ENCODE results near the gene MAPK8IP1. TPM values are rescaled to one million over a fixed set of nuclear protein-coding genes. Genes with fewer than 3 reads are reported as not detected.

The MAPK8IP1 gene
- total RNA-seq, 1 experiment from 2014 or later, result not detected

DNA sequence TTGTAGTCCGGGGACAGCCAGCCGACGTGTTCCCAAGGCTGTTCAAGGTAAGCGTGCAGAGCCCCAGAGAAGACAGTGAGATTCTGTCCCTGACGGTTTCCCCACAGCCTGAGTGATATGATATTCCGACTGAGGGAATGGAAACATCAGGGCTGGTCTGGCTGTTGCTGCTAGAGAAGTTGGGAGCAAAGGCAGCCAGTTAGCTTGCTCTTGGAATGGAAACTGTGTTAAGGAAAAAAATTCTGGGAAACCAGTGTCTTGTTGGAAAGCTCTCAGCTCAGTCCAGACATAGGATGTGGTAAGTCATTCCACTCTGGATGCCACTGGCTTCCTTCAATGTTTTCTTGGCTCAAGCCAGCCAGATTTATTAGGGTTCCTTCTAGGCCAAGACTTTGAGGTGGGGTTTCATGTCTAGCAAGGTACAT is 29.4 kb upstream of the MAPK8IP1 start:
- peaks cover 26% of the 10 kb centered on the region for H3K79me2 ChIP-seq (ENCODE audit: low read length)
- H3K9ac ChIP-seq (ENCODE audit: low read length), result no peak overlapping the region
- H3K4me1 ChIP-seq (ENCODE audit: low read length), result peaks cover 25% of the 10 kb centered on the region
- no peaks in the 10 kb centered on the region for H3K9me2 ChIP-seq (replicated peaks; ENCODE audit: insufficient read depth, low read length)
- H3K9me3 ChIP-seq (ENCODE audit: low read length), result no peaks in the 10 kb centered on the region
- H2AFZ ChIP-seq (ENCODE audit: low read length), result no peak overlapping the region
- no peak overlapping the region for H3K4me3 ChIP-seq (ENCODE audit: low read length)
- no peak for DNase-seq
- no peak overlapping the region for H3K27ac ChIP-seq (ENCODE audit: low read length)
- H3K36me3 ChIP-seq (ENCODE audit: insufficient read depth, low read length), result no peaks in the 10 kb centered on the region
- H4K20me1 ChIP-seq (ENCODE audit: insufficient read depth, low read depth, low read length), result peaks cover 29% of the 10 kb centered on the region
- no peak overlapping the region for H3K4me2 ChIP-seq (ENCODE audit: low read depth, low read length, poor library complexity, severe bottlenecking)
- H3K27me3 ChIP-seq (ENCODE audit: low read length), result no peaks in the 10 kb centered on the region

DNA sequence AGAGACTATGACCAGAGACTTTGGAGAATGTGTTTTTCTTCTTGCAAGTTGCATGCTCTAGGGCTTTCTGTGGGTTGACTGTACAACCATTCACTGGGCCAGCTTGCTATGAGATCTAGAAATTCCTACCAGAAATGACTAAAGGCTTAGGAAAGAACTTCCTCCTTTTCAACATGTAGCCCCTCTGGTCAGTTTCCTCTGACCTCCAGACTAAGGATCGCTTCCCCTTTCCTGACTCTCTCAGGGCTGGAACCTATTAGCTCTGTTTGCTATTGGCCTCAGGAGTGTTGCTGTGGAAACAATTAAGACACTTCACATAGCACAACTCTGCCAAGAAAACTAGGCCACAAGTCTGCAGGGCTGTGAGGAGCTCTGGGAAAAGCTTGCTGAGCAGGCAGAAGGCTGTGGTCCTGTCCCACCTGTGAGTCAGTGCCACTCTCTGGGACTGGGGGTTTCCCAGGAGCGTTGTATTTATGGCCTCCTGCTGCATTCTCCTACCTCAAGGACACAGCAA is 27.4 kb upstream of the MAPK8IP1 start:
- Histone ChIP-seq H3K27me3 (ENCODE audit: low read length) (no peaks in the 10 kb centered on the region), H4K20me1 (ENCODE audit: insufficient read depth, low read depth, low read length) (peaks cover 13% of the 10 kb centered on the region), H3K27ac (ENCODE audit: low read length) (no peak overlapping the region), H3K9me2 (replicated peaks; ENCODE audit: insufficient read depth, low read length) (no peaks in the 10 kb centered on the region), H3K9me3 (ENCODE audit: low read length) (no peaks in the 10 kb centered on the region), H3K9ac (ENCODE audit: low read length) (no peak overlapping the region), H3K4me3 (ENCODE audit: low read length) (no peak overlapping the region), H3K4me1 (ENCODE audit: low read length) (peaks cover 10% of the 10 kb centered on the region), H3K36me3 (ENCODE audit: insufficient read depth, low read length) (no peaks in the 10 kb centered on the region), H3K79me2 (ENCODE audit: low read length) (peaks cover 17% of the 10 kb centered on the region), H3K4me2 (ENCODE audit: low read depth, low read length, poor library complexity, severe bottlenecking) (no peak overlapping the region), H2AFZ (ENCODE audit: low read length) (no peak overlapping the region)
- no peak for DNase-seq

- Histone ChIP-seq H3K36me3 (ENCODE audit: insufficient read depth, low read length) (no peaks in the 10 kb centered on the region), H2AFZ (ENCODE audit: low read length) (no peak overlapping the region), H3K4me3 (ENCODE audit: low read length) (no peak overlapping the region), H3K27me3 (ENCODE audit: low read length) (no peaks in the 10 kb centered on the region), H3K4me2 (ENCODE audit: low read depth, low read length, poor library complexity, severe bottlenecking) (no peak overlapping the region), H3K9me2 (replicated peaks; ENCODE audit: insufficient read depth, low read length) (no peaks in the 10 kb centered on the region), H3K79me2 (ENCODE audit: low read length) (peaks cover 9% of the 10 kb centered on the region), H4K20me1 (ENCODE audit: insufficient read depth, low read depth, low read length) (peaks cover 4% of the 10 kb centered on the region), H3K9me3 (ENCODE audit: low read length) (no peaks in the 10 kb centered on the region), H3K27ac (ENCODE audit: low read length) (no peak overlapping the region), H3K9ac (ENCODE audit: low read length) (no peak overlapping the region), H3K4me1 (ENCODE audit: low read length) (peaks cover 2% of the 10 kb centered on the region)
- no peak for DNase-seq
Observed at GRCh38 chr11:45858751-45859398, 26.6 kb upstream of the MAPK8IP1 start.

DNA sequence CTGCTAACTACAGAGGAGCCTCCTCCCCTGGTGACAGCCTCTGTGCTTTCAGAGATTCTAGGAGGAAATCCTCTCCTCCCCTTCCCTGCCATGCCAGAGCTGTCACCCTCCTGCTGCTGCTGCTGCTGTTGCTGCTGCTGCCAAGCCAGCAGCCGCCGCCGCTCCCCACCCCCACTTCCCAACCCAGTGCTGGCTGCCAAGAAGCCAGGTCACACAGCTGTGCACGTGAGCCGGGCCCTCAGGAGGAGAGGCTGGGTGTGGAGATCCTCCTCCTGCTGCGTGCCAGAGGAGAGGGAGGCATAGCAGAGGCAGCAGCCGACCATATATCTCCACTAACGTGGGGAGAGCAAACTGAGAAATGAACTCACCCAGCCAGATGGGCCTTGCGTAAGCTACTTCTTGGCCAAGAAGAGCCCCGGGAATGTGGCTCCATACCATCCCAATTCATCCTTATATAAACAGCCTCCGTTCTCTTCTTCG is 25.8 kb upstream of the MAPK8IP1 start:
- no peak overlapping the region for H3K9ac ChIP-seq (ENCODE audit: low read length)

DNA sequence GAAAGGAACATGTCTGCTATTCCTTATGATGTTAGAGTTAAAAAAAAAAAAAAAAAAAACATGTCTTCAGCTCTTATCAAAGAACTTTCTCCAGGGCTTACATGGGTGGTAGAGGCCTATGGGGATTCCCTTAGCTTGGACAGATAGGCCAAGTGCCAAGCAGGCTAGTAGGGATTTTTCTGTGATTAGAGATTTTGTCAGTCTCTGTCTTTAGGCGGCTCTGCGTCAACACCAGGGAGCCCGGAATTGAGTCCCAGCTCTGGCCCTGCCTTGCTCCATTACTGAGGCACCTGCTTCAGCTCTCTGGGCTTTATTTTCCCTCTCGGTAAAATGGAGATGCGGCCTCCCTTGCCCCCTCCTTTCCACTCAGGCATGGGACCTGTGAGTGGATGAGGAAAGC is 25.1 kb upstream of the MAPK8IP1 start:
- H3K27me3 ChIP-seq (ENCODE audit: low read length), result no peaks in the 10 kb centered on the region
- H2AFZ ChIP-seq (ENCODE audit: low read length), result no peak overlapping the region
- no peaks in the 10 kb centered on the region for H3K4me1 ChIP-seq (ENCODE audit: low read length)
- no peaks in the 10 kb centered on the region for H3K9me3 ChIP-seq (ENCODE audit: low read length)
- H4K20me1 ChIP-seq (ENCODE audit: insufficient read depth, low read depth, low read length), result no peaks in the 10 kb centered on the region
- H3K9me2 ChIP-seq (replicated peaks; ENCODE audit: insufficient read depth, low read length), result no peaks in the 10 kb centered on the region
- no peak overlapping the region for H3K9ac ChIP-seq (ENCODE audit: low read length)
- DNase-seq, result no peak
- H3K4me3 ChIP-seq (ENCODE audit: low read length), result no peak overlapping the region
- no peak overlapping the region for H3K4me2 ChIP-seq (ENCODE audit: low read depth, low read length, poor library complexity, severe bottlenecking)
- no peak overlapping the region for H3K27ac ChIP-seq (ENCODE audit: low read length)
- no peaks in the 10 kb centered on the region; the same call in 1 of the 2 replicates for H3K79me2 ChIP-seq (ENCODE audit: low read length)
- H3K36me3 ChIP-seq (ENCODE audit: insufficient read depth, low read length), result no peaks in the 10 kb centered on the region

More for the DNA sequence above, 25.8 kb upstream of the MAPK8IP1 start:
- no peaks in the 10 kb centered on the region for H3K9me3 ChIP-seq (ENCODE audit: low read length)
- H3K27me3 ChIP-seq (ENCODE audit: low read length), result no peaks in the 10 kb centered on the region
- H3K27ac ChIP-seq (ENCODE audit: low read length), result no peak overlapping the region
- no peaks in the 10 kb centered on the region for H4K20me1 ChIP-seq (ENCODE audit: insufficient read depth, low read depth, low read length)
- no peak overlapping the region for H3K4me3 ChIP-seq (ENCODE audit: low read length)
- no peak overlapping the region for H3K4me2 ChIP-seq (ENCODE audit: low read depth, low read length, poor library complexity, severe bottlenecking)
- H3K9me2 ChIP-seq (replicated peaks; ENCODE audit: insufficient read depth, low read length), result no peaks in the 10 kb centered on the region
- no peaks in the 10 kb centered on the region for H3K4me1 ChIP-seq (ENCODE audit: low read length)
- no peaks in the 10 kb centered on the region for H3K36me3 ChIP-seq (ENCODE audit: insufficient read depth, low read length)
- no peak for DNase-seq
- no peak overlapping the region for H2AFZ ChIP-seq (ENCODE audit: low read length)
- peaks cover 2% of the 10 kb centered on the region; the same call in 1 of the 2 replicates for H3K79me2 ChIP-seq (ENCODE audit: low read length)

GRCh38 chr11:45860764-45861510 is 24.5 kb upstream of the MAPK8IP1 start:
- no peak overlapping the region for H3K4me2 ChIP-seq (ENCODE audit: low read depth, low read length, poor library complexity, severe bottlenecking)
- H3K4me1 ChIP-seq (ENCODE audit: low read length), result no peaks in the 10 kb centered on the region
- no peaks in the 10 kb centered on the region for H3K79me2 ChIP-seq (ENCODE audit: low read length)
- H2AFZ ChIP-seq (ENCODE audit: low read length), result no peak overlapping the region
- no peaks in the 10 kb centered on the region for H3K9me3 ChIP-seq (ENCODE audit: low read length)
- H3K9me2 ChIP-seq (replicated peaks; ENCODE audit: insufficient read depth, low read length), result no peaks in the 10 kb centered on the region
- no peaks in the 10 kb centered on the region for H4K20me1 ChIP-seq (ENCODE audit: insufficient read depth, low read depth, low read length)
- DNase-seq, result no peak
- H3K27ac ChIP-seq (ENCODE audit: low read length), result no peak overlapping the region
- H3K4me3 ChIP-seq (ENCODE audit: low read length), result no peak overlapping the region
- H3K36me3 ChIP-seq (ENCODE audit: insufficient read depth, low read length), result no peaks in the 10 kb centered on the region
- H3K27me3 ChIP-seq (ENCODE audit: low read length), result no peaks in the 10 kb centered on the region
- H3K9ac ChIP-seq (ENCODE audit: low read length), result no peak overlapping the region

DNA sequence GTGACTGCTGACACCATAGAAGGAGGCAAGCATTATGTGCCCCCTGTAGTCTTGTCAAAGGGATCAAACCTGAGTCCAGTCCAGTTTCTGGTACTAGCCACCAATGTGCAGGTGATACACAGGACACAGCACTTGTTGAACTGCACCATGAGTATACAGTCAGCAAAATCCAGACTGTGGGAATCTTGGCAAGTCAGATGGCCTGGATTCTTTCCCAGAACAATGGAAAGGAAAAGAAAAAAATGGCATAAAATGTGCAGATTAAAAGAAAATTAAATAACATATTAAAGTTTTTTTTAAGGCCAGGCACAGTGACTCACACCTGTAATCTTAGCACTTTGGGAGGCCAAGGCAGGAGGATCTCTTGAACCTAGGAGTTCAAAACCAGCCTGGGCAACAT is 21.4 kb upstream of the MAPK8IP1 start:
- Histone ChIP-seq H3K9me2 (replicated peaks; ENCODE audit: insufficient read depth, low read length) (no peaks in the 10 kb centered on the region), H3K27me3 (ENCODE audit: low read length) (no peaks in the 10 kb centered on the region)

GRCh38 chr11:45869551-45869950 is 15.9 kb upstream of the MAPK8IP1 start:
- no peaks in the 10 kb centered on the region for H3K9me2 ChIP-seq (replicated peaks; ENCODE audit: insufficient read depth, low read length)
- H3K4me2 ChIP-seq (ENCODE audit: low read depth, low read length, poor library complexity, severe bottlenecking), result no peak overlapping the region
- peaks cover 10% of the 10 kb centered on the region; the same call in 1 of the 2 replicates for H3K36me3 ChIP-seq (ENCODE audit: insufficient read depth, low read length)
- H3K4me3 ChIP-seq (ENCODE audit: low read length), result no peak overlapping the region
- H3K27me3 ChIP-seq (ENCODE audit: low read length), result no peaks in the 10 kb centered on the region
- no peak overlapping the region for H3K27ac ChIP-seq (ENCODE audit: low read length)
- 0 out of 2 replicates have a peak, but pooled peaks cover 3% of the 10 kb centered on the region for H3K4me1 ChIP-seq (ENCODE audit: low read length)
- no peaks in the 10 kb centered on the region for H4K20me1 ChIP-seq (ENCODE audit: insufficient read depth, low read depth, low read length)
- no peaks in the 10 kb centered on the region for H3K9me3 ChIP-seq (ENCODE audit: low read length)
- H3K9ac ChIP-seq (ENCODE audit: low read length), result no peak overlapping the region
- H2AFZ ChIP-seq (ENCODE audit: low read length), result no peak overlapping the region
- no peaks in the 10 kb centered on the region for H3K79me2 ChIP-seq (ENCODE audit: low read length)
- DNase-seq, result no peak

More for the DNA sequence above, 21.4 kb upstream of the MAPK8IP1 start:
- H3K36me3 ChIP-seq (ENCODE audit: insufficient read depth, low read length), result no peaks in the 10 kb centered on the region
- H4K20me1 ChIP-seq (ENCODE audit: insufficient read depth, low read depth, low read length), result no peaks in the 10 kb centered on the region
- H3K79me2 ChIP-seq (ENCODE audit: low read length), result no peaks in the 10 kb centered on the region
- H3K4me2 ChIP-seq (ENCODE audit: low read depth, low read length, poor library complexity, severe bottlenecking), result no peak overlapping the region
- no peak overlapping the region for H3K9ac ChIP-seq (ENCODE audit: low read length)
- no peaks in the 10 kb centered on the region for H3K4me1 ChIP-seq (ENCODE audit: low read length)
- H2AFZ ChIP-seq (ENCODE audit: low read length), result no peak overlapping the region
- H3K27ac ChIP-seq (ENCODE audit: low read length), result no peak overlapping the region
- H3K9me3 ChIP-seq (ENCODE audit: low read length), result no peaks in the 10 kb centered on the region
- no peak for DNase-seq
- H3K4me3 ChIP-seq (ENCODE audit: low read length), result no peak overlapping the region

Measured in Karpas-422 (cell line).